Measurements from ENCODE around the gene ABCC8. TPM values are rescaled to one million over a fixed set of nuclear protein-coding genes. Genes with fewer than 3 reads are reported as not detected.

ABCC8 gene
- polyA plus RNA-seq, 3 donors = not detected

GRCh38 chr11:17500673-17501072 lies 24.0 kb upstream of the ABCC8 start:
- H3K4me1 ChIP-seq (ENCODE audit: control insufficient read depth in 1 of 2, insufficient read depth in 2 of 2, low read length in 2 of 2) = no peaks in the 10 kb centered on the region
- H2AFZ ChIP-seq (ENCODE audit: insufficient read depth, low read depth, low read length, poor library complexity, severe bottlenecking) = no peak overlapping the region
- no peak overlapping the region for H3K4me3 ChIP-seq (replicated peaks in 1 of 3; ENCODE audit: low read depth in 2 of 3, low read length in 3 of 3)
- H3K27ac ChIP-seq (ENCODE audit: low read depth in 1 of 2, low read length in 2 of 2) = no peak overlapping the region
- no peaks in the 10 kb centered on the region for H3K36me3 Mint-ChIP-seq
- H3K79me2 ChIP-seq (ENCODE audit: insufficient read depth, low read length) = no peaks in the 10 kb centered on the region
- no peak for TF ChIP-seq CTCF (IDR thresholded peaks at IDR 0.05)
- H3K9me3 Mint-ChIP-seq = no peaks in the 10 kb centered on the region
- WGBS (ENCODE audit: insufficient coverage) = 93% methylated on average over 9 of the region's 12 CpGs
- peaks cover 2% of the 10 kb centered on the region for H3K4me1 Mint-ChIP-seq
- no peaks in the 10 kb centered on the region for H3K27me3 ChIP-seq (ENCODE audit: control insufficient read depth in 2 of 2, insufficient read depth in 2 of 2, low read length in 2 of 2)
- no peaks in the 10 kb centered on the region for H3K36me3 ChIP-seq (replicated peaks in 1 of 2; ENCODE audit: control insufficient read depth in 1 of 2, insufficient read depth in 2 of 2, low read length in 2 of 2)
- H3K4me3 Mint-ChIP-seq = no peak overlapping the region
- H3K27ac Mint-ChIP-seq = no peak overlapping the region
- intact Hi-C loops (cut with micrococcal nuclease) = loop anchor here (5.0 to 10.0 kb wide), 4 partner anchors 113 to 273 kb away; partner anchors contain the start of gene KCNJ11 (in 1 of the 2)
- H3K9ac ChIP-seq (ENCODE audit: insufficient read depth, low read length, poor library complexity, severe bottlenecking) = no peak overlapping the region
- no peaks in the 10 kb centered on the region for H3K9me3 ChIP-seq (replicated peaks in 1 of 2; ENCODE audit: control insufficient read depth in 1 of 2, insufficient read depth in 1 of 2, low read length in 2 of 2)
- no peaks in the 10 kb centered on the region for H4K20me1 ChIP-seq (ENCODE audit: insufficient read depth, low read length)
- H3K4me2 ChIP-seq (replicated peaks; ENCODE audit: extremely low read depth, low read length, poor library complexity, severe bottlenecking) = no peak overlapping the region
- H3K27me3 Mint-ChIP-seq (ENCODE audit: low read depth in 3 of 3) = peaks cover 4 to 9% (median 5%) of the 10 kb centered on the region in 3 donors
- no peak for DNase-seq

GRCh38 chr11:17498475-17498874 lies 21.8 kb upstream of the ABCC8 start:
- no peaks in the 10 kb centered on the region for H3K36me3 Mint-ChIP-seq
- Histone ChIP-seq H2AFZ (ENCODE audit: insufficient read depth, low read depth, low read length, poor library complexity, severe bottlenecking) (no peak overlapping the region), H3K27ac (ENCODE audit: low read depth in 1 of 2, low read length in 2 of 2) (no peak overlapping the region), H3K4me3 (replicated peaks in 1 of 3; ENCODE audit: low read depth in 2 of 3, low read length in 3 of 3) (no peak overlapping the region), H3K4me2 (replicated peaks; ENCODE audit: extremely low read depth, low read length, poor library complexity, severe bottlenecking) (no peak overlapping the region), H3K79me2 (ENCODE audit: insufficient read depth, low read length) (no peaks in the 10 kb centered on the region), H3K36me3 (replicated peaks in 1 of 2; ENCODE audit: control insufficient read depth in 1 of 2, insufficient read depth in 2 of 2, low read length in 2 of 2) (no peaks in the 10 kb centered on the region), H3K27me3 (ENCODE audit: control insufficient read depth in 2 of 2, insufficient read depth in 2 of 2, low read length in 2 of 2) (no peaks in the 10 kb centered on the region), H4K20me1 (ENCODE audit: insufficient read depth, low read length) (no peaks in the 10 kb centered on the region), H3K4me1 (ENCODE audit: control insufficient read depth in 1 of 2, insufficient read depth in 2 of 2, low read length in 2 of 2) (no peaks in the 10 kb centered on the region), H3K9ac (ENCODE audit: insufficient read depth, low read length, poor library complexity, severe bottlenecking) (no peak overlapping the region), H3K9me3 (replicated peaks in 1 of 2; ENCODE audit: control insufficient read depth in 1 of 2, insufficient read depth in 1 of 2, low read length in 2 of 2) (no peaks in the 10 kb centered on the region)
- peaks cover 2% of the 10 kb centered on the region for H3K4me1 Mint-ChIP-seq
- H3K4me3 Mint-ChIP-seq = no peak overlapping the region
- intact Hi-C loops (cut with micrococcal nuclease) = no loop called here
- peaks cover 2 to 7% (median 5%) of the 10 kb centered on the region in 3 donors for H3K27me3 Mint-ChIP-seq (ENCODE audit: low read depth in 3 of 3)
- no peak for DNase-seq
- TF ChIP-seq CTCF (IDR thresholded peaks at IDR 0.05) = peak; percentile 11
- no peaks in the 10 kb centered on the region for H3K9me3 Mint-ChIP-seq
- H3K27ac Mint-ChIP-seq = no peak overlapping the region
- WGBS (ENCODE audit: insufficient coverage) = 72% methylated on average over 2 of the region's 5 CpGs

Data from CD14-positive monocyte (primary cell).